SK-N-SH treated with all-trans-retinoic acid at 6 μM for 48 hours (cell line): Measurements from ENCODE around the gene HS3ST4.

Experiments used
- ATAC-seq: fragments of 200-7000 bp; cut with Tn5 transposase; 3 replicates; pipeline ENCODE4 v1.9.1; 2020; ENCODE audit warnings: mild to moderate bottlenecking, moderate library complexity
- ARNTL ChIP-seq: fragments of 450-650 bp; formaldehyde crosslinking; IDR thresholded peaks from 2 replicates; pipeline ENCODE4 v1.5.0; 2020; ENCODE audit warnings: low read depth, mild to moderate bottlenecking, moderate library complexity, borderline replicate concordance
- BACH2 ChIP-seq: fragments of 250-450 bp; sonication (Bioruptor Pico); IDR thresholded peaks from 2 replicates; pipeline ENCODE4 v1.9.0; 2021; ENCODE audit warnings: mild to moderate bottlenecking, borderline replicate concordance
- CSDC2 ChIP-seq: fragments of 250-450 bp; sonication (Bioruptor Pico); IDR thresholded peaks from 2 replicates; pipeline ENCODE4 v1.5.0; 2020; ENCODE audit warnings: mild to moderate bottlenecking, moderate library complexity
- ESRRG ChIP-seq: fragments of 250-450 bp; sonication (Bioruptor Pico); IDR thresholded peaks from 2 replicates; pipeline ENCODE4 v1.6.1; 2021; ENCODE audit warnings: mild to moderate bottlenecking
- GLIS3 ChIP-seq: fragments of 250-450 bp; sonication (Bioruptor Pico); IDR thresholded peaks from 2 replicates; pipeline ENCODE4 v1.5.0; 2020; ENCODE audit warnings: mild to moderate bottlenecking, moderate library complexity
- ISL1 ChIP-seq: fragments of 250-450 bp; sonication (Bioruptor Pico); IDR thresholded peaks from 2 replicates; pipeline ENCODE4 v2.1.2; 2022; ENCODE audit warnings: mild to moderate bottlenecking, moderate library complexity
- OSR1 ChIP-seq: fragments of 250-450 bp; sonication (Bioruptor Pico); IDR thresholded peaks from 2 replicates; pipeline ENCODE4 v1.8.0; 2022; ENCODE audit warnings: moderate library complexity, mild to moderate bottlenecking, inconsistent platforms
- PPARA ChIP-seq: fragments of 250-450 bp; sonication (Bioruptor Pico); IDR thresholded peaks from 2 replicates; pipeline ENCODE4 v1.5.0; 2020; ENCODE audit warnings: mild to moderate bottlenecking, borderline replicate concordance
- RARB ChIP-seq: fragments of 250-450 bp; sonication (Bioruptor Pico); IDR thresholded peaks from 2 replicates; pipeline ENCODE4 v1.8.0; 2021; ENCODE audit warnings: mild to moderate bottlenecking, moderate library complexity
- SNAI2 ChIP-seq: fragments of 250-450 bp; sonication (Bioruptor Pico); IDR thresholded peaks from 2 replicates; pipeline ENCODE4 v1.5.0; 2020; ENCODE audit warnings: mild to moderate bottlenecking, moderate library complexity
- TCF4 ChIP-seq: fragments of 250-450 bp; sonication (Bioruptor Pico); IDR thresholded peaks from 2 replicates; pipeline ENCODE4 v1.8.0; 2021; ENCODE audit warnings: mild to moderate bottlenecking, moderate library complexity, borderline replicate concordance
- TOX ChIP-seq: fragments of 250-450 bp; sonication (Bioruptor Pico); IDR thresholded peaks from 2 replicates; pipeline ENCODE4 v1.8.0; 2021; ENCODE audit warnings: mild to moderate bottlenecking, moderate library complexity, borderline replicate concordance
- ZFP3 ChIP-seq: fragments of 250-450 bp; sonication (Bioruptor Pico); IDR thresholded peaks from 2 replicates; pipeline ENCODE4 v1.5.0; 2020; ENCODE audit warnings: mild to moderate bottlenecking, moderate library complexity
- ZFP30 ChIP-seq: fragments of 450-650 bp; formaldehyde crosslinking; IDR thresholded peaks from 2 replicates; pipeline ENCODE4 v1.5.0; 2022; ENCODE audit warnings: mild to moderate bottlenecking, moderate library complexity
- ZNF70 ChIP-seq: fragments of 450-650 bp; formaldehyde crosslinking; IDR thresholded peaks from 2 replicates; pipeline ENCODE4 v1.5.0; 2020; ENCODE audit warnings: mild to moderate bottlenecking, moderate library complexity
- ZNF8 ChIP-seq: fragments of 450-650 bp; formaldehyde crosslinking; IDR thresholded peaks from 2 replicates; pipeline ENCODE4 v1.5.0; 2020; ENCODE audit warnings: mild to moderate bottlenecking, moderate library complexity
- TF ChIP-seq, protein P1 (sequence below): fragments of 250-450 bp; sonication (Bioruptor Pico); IDR thresholded peaks from 2 replicates; pipeline ENCODE4 v1.5.0; 2020; ENCODE audit warnings: mild to moderate bottlenecking, moderate library complexity
- TF ChIP-seq, protein P2 (sequence below): fragments of 250-450 bp; sonication (Bioruptor Pico); IDR thresholded peaks from 2 replicates; pipeline ENCODE4 v1.8.0; 2020; ENCODE audit warnings: mild to moderate bottlenecking, moderate library complexity, borderline replicate concordance
- TF ChIP-seq, protein P3 (sequence below): fragments of 250-450 bp; sonication (Bioruptor Pico); IDR thresholded peaks from 2 replicates; pipeline ENCODE4 v1.5.1; 2020; ENCODE audit warnings: low read depth, mild to moderate bottlenecking, moderate library complexity
- TF ChIP-seq, protein P4 (sequence below): fragments of 250-450 bp; sonication (Bioruptor Pico); IDR thresholded peaks from 2 replicates; pipeline ENCODE4 v1.5.1; 2021; ENCODE audit warnings: mild to moderate bottlenecking, moderate library complexity

The HS3ST4 gene

DNA sequence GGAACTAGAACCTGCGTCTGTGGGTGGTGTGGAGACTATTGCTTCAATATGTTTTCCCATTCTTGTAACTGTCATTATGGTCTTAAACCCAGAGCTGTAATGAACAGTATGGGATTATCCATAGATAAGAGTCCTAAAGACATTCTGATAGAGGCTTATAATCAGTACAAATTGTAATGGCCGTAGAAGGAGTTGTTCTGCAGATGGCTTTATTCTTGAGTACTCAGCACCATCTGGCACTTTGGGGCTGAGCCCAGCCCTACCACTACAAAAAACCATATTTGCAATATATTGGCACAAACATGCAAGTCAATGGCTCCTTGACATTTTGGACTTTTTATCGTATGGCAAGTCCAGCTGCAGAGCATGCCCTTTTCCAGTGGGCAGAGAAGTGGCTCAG is 150.0 kb downstream of the HS3ST4 start (continued):
- TF ChIP-seq, protein P1, sequence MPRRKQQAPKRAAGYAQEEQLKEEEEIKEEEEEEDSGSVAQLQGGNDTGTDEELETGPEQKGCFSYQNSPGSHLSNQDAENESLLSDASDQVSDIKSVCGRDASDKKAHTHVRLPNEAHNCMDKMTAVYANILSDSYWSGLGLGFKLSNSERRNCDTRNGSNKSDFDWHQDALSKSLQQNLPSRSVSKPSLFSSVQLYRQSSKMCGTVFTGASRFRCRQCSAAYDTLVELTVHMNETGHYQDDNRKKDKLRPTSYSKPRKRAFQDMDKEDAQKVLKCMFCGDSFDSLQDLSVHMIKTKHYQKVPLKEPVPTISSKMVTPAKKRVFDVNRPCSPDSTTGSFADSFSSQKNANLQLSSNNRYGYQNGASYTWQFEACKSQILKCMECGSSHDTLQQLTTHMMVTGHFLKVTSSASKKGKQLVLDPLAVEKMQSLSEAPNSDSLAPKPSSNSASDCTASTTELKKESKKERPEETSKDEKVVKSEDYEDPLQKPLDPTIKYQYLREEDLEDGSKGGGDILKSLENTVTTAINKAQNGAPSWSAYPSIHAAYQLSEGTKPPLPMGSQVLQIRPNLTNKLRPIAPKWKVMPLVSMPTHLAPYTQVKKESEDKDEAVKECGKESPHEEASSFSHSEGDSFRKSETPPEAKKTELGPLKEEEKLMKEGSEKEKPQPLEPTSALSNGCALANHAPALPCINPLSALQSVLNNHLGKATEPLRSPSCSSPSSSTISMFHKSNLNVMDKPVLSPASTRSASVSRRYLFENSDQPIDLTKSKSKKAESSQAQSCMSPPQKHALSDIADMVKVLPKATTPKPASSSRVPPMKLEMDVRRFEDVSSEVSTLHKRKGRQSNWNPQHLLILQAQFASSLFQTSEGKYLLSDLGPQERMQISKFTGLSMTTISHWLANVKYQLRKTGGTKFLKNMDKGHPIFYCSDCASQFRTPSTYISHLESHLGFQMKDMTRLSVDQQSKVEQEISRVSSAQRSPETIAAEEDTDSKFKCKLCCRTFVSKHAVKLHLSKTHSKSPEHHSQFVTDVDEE, result no peak
- TF ChIP-seq GLIS3 (CRISPR knock-in tag), result no peak
- no peak for TF ChIP-seq ZFP30 (CRISPR knock-in tag)
- TF ChIP-seq TOX (CRISPR knock-in tag), result no peak
- TF ChIP-seq ESRRG (CRISPR knock-in tag), result no peak
- TF ChIP-seq ARNTL (CRISPR knock-in tag), result no peak
- no peak for TF ChIP-seq ZFP3
- TF ChIP-seq, all 23 proteins: peak for 0

DNA sequence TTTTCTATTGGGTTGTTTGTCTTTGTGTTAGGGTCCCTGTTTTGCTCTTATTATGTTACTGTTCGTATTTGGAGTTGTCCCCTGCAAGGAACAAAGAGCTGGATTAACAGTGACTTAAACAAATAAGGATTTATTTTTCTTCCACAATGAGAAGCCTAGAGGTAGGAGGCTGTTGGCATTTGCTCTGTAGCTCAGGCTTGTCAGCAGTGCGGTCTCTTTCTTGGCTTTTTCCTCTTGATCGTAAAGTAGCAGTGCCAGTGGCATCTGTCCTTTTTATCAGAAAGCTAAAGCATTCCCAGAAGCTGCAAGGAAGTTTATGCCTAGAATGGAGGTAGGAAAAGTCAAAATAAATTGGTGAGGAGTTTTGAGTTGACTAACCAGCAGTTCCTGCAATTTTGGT is 154.1 kb downstream of the HS3ST4 start:
- no peak for ATAC-seq
- TF ChIP-seq, protein P2, sequence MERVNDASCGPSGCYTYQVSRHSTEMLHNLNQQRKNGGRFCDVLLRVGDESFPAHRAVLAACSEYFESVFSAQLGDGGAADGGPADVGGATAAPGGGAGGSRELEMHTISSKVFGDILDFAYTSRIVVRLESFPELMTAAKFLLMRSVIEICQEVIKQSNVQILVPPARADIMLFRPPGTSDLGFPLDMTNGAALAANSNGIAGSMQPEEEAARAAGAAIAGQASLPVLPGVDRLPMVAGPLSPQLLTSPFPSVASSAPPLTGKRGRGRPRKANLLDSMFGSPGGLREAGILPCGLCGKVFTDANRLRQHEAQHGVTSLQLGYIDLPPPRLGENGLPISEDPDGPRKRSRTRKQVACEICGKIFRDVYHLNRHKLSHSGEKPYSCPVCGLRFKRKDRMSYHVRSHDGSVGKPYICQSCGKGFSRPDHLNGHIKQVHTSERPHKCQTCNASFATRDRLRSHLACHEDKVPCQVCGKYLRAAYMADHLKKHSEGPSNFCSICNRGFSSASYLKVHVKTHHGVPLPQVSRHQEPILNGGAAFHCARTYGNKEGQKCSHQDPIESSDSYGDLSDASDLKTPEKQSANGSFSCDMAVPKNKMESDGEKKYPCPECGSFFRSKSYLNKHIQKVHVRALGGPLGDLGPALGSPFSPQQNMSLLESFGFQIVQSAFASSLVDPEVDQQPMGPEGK, result no peak
- TF ChIP-seq BACH2 (CRISPR knock-in tag) (no peak), ESRRG (CRISPR knock-in tag) (no peak), ARNTL (CRISPR knock-in tag) (no peak), SNAI2 (CRISPR knock-in tag) (no peak), ZNF70 (CRISPR knock-in tag) (no peak), ZNF8 (no peak)
- TF ChIP-seq, protein P3, sequence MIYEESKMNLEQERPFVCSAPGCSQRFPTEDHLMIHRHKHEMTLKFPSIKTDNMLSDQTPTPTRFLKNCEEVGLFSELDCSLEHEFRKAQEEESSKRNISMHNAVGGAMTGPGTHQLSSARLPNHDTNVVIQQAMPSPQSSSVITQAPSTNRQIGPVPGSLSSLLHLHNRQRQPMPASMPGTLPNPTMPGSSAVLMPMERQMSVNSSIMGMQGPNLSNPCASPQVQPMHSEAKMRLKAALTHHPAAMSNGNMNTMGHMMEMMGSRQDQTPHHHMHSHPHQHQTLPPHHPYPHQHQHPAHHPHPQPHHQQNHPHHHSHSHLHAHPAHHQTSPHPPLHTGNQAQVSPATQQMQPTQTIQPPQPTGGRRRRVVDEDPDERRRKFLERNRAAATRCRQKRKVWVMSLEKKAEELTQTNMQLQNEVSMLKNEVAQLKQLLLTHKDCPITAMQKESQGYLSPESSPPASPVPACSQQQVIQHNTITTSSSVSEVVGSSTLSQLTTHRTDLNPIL, result no peak
- TF ChIP-seq, protein P1, result no peak

DNA sequence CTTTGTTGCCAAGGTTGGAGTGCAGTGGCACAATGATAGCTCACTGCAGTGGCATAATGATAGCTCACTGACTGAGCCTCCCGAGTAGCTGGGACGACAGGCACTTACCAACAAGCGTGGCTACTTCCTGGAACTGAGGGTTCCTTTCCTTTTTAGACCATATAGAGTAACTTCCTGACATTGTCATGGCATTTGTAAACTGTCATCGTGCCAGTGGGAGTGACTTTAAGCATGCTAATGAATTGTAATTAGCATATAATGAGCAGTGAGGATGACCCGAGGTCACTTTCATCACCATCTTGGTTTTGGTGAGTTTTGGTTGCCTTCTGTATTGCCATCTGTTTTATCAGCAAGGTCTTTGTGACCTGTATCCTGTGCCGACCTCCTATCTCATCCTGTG is 162.4 kb downstream of the HS3ST4 start:
- no peak for ATAC-seq
- TF ChIP-seq RARB (no peak), ARNTL (CRISPR knock-in tag) (no peak), TOX (CRISPR knock-in tag) (no peak), OSR1 (no peak), PPARA (CRISPR knock-in tag) (no peak), ZFP30 (CRISPR knock-in tag) (no peak), ESRRG (CRISPR knock-in tag) (no peak), BACH2 (CRISPR knock-in tag) (no peak), ZNF8 (no peak), ISL1 (CRISPR knock-in tag) (no peak), CSDC2 (no peak), SNAI2 (CRISPR knock-in tag) (no peak), GLIS3 (CRISPR knock-in tag) (no peak), ZFP3 (no peak), ZNF70 (CRISPR knock-in tag) (no peak), TCF4 (CRISPR knock-in tag) (no peak)
- TF ChIP-seq, protein P2, result no peak
- TF ChIP-seq, protein P3, result no peak
- TF ChIP-seq, protein P4, sequence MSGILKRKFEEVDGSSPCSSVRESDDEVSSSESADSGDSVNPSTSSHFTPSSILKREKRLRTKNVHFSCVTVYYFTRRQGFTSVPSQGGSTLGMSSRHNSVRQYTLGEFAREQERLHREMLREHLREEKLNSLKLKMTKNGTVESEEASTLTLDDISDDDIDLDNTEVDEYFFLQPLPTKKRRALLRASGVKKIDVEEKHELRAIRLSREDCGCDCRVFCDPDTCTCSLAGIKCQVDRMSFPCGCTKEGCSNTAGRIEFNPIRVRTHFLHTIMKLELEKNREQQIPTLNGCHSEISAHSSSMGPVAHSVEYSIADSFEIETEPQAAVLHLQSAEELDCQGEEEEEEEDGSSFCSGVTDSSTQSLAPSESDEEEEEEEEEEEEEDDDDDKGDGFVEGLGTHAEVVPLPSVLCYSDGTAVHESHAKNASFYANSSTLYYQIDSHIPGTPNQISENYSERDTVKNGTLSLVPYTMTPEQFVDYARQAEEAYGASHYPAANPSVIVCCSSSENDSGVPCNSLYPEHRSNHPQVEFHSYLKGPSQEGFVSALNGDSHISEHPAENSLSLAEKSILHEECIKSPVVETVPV (CRISPR knock-in tag), result no peak
- TF ChIP-seq, protein P1, result no peak
